HG03064 (cell line): Measurements from ENCODE around the gene PIK3CB.
"Not testable (repeated sequence)": the region's sequence is repeated elsewhere in the genome, so short reads cannot be mapped to it uniquely, and the experiment has no call there.

ENCODE experiments used
- ATAC-seq: cut with Tn5 transposase; IDR thresholded peaks from one replicate; pipeline ENCODE4 v1.9.1; 2021; ENCODE audit warnings: low read depth; ENCODE audit not compliant: unreplicated experiment

The PIK3CB gene

DNA sequence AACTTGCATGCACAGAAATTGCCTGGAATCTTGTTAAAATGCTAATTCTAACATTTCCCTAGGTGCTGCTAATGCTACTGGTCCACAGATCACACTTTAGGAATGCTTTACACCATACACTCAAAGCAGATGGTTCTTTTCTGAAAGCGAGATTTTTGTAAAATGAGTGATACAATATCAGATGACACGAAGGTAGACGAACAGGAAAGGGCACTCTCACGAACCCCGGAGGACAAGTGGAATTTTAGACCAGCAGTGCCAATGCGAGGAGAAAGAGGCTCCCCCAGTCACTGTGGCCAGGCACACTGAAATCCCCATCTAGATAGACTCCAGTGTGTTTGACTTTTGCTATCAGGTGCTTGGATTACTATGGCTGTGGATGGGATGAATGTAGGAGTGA lies 205.2 kb downstream of the PIK3CB start:
- ATAC-seq = no peak

DNA sequence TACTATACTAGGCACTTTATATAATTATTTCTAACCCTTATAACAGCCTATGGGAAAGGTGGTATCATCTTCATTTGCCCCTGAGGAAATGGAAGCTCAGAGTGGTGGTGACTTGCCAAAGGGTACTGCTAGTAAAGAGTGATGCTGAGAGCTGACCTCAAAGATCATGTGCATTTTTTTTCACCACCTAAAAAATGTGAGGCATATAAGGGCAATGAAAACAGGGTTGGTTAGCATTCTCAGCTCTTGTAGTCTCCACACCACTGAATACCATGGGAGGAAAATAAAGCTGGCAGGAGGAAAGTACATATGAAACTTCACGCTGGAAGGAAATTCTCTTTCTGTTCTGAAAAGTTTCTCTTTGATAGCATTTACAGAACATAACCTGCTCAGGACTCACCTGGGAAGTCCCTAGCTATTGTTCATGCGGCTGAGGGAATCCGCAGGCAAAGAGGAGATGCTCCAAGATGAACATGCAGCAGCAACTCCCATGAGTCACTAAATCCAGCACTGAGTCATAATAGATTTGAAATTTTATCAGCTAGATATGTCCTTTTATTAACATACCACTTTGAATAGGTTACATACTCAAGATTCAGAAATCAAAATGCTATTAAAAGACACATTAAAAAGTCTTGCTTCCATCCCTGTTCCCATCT lies 208.9 kb downstream of the PIK3CB start:
- no peak for ATAC-seq

DNA sequence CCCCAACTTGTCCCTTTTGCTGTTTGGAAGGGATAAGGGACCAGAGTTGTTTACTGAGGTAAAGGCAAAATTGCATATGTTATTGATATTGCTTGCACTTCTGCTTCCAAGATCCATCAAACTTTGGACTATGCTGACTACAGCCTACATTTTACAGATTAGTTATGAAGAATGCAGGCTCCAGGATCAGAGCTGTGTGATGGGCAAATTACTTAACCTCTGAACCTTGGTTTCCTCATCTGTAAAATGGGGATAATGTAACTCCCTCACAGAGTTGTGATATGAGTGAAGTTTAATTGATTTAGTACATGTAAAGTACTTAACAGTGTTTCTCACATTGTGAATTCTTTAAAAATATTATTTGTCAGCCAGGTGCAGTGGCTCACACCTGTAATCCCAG lies 210.2 kb downstream of the PIK3CB start:
- no peak for ATAC-seq

DNA sequence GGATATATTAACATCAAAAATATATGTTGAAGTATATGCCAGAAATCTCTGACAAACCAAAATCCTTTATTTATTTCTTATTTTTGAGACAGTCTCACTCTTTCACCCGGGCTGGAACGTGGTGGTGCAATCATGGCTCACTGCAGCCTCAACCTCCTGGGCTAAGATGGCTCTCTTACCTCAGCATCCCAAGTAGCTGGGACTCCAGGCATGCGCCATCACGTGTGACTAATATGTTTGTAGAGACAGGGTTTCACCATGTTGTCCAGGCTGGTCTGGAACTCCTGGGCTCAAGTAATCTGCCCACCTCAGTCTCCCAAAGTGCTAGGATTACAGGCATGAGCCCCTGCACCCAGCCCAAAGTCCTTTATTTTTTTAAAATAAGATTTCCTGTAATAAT lies 214.3 kb downstream of the PIK3CB start:
- no peak for ATAC-seq

DNA sequence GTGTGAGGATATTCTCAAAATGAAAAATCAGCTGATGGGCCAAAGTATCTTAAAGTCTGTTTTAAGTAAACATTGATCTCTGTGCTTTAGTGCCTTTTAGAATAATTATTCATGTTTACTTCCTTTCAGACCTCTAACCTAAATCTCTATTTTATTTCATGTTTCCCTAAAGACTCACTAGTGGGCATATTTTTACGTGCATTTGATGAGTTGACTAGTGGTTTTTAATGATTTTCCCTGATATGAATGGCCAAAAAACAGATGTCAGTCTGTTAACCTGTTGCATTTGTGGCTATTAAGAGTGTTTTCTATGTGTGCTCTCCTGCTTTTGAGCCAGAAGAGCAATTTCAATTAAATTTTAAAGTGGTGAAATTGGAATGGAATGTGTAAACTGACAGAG lies 219.3 kb downstream of the PIK3CB start:
- ATAC-seq = no peak

DNA sequence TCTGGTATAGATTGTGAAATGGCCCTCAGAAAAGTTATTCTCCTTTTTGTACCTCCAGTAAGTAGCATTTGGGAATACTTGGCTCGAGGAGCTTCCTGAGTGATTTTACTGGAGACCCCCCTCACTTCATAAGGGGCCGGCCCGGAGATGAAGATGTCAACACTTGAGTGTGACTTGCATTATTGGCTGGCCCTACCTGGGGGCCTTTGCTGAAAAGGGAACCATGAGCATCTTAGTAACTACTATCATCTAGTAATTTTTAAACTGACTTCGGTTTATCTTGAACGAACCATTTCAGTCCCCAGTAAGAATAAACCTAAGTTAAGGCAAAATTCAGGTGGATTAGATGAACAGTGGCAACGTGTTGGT lies 224.8 kb downstream of the PIK3CB start:
- no peak for ATAC-seq

DNA sequence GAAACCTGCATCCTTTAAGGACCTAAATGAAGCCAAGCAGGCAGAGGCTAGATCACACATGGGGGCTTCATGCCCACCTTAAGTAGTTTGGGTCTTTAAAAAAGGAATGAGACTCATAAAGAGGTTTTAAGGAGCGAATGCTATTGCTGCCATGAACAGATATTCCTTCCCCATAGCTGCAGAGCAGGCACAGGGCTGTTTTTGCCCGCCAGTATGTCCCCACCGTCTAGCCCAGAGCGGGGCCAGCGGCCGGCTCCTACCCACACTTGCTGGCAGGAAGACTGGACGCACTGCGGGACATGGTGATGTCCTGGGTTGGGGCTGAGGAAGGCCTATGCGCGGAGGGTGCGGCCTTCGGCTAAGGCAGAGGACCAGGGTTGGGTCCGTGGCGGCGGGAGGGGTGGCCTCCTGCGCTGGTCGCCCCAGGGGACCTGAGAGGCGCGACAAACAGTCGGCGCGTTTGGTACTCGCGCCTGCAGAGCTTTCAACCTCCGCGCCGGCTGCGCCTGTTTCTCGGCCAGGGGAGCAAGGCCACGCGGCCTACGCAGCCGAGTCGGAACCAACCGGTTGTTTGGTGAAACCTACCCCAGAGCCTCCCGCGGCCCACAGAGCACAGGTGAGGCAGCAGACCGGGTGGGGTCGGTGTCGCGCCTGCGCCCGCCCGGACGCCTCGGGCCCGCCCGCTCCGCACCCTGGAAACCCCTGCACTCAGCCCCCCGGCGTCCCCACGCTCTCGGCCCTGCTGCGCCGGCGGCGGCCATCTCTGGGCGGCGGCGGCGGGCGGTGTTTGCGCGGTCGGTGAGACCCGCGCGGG lies 226.2 kb downstream of the PIK3CB start, which contains the start of gene FAIM:
FAIM (plus strand) TSS at position 450 of the 814 bp plus-strand sequence. CDS start 10,956 bp downstream, outside the sequence.
- peak; percentile 68 for ATAC-seq

DNA sequence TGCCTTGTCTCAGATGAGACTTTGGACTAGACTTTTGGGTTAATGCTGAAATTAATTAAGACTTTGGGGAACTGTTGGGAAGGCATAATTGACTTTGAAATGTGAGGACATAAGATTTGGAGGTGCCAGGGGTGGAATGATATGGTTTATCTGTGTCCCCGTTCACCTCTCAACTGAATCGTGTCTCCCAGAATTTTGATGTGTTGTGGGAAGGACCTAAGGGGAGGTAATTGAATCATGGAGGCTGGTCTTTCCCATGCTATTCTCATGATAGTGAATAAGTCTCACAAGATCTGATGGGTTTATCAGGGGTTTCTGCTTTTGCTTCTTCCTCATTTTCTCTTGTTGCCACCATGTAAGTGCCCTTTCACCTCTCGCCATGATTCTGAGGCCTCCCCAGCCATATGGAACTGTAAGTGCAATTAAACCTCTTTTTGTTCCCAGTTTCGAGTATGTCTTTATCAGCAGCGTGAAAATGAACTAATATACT lies 230.6 kb downstream of the PIK3CB start:
- not testable (repeated sequence) for ATAC-seq
